GM12864 (cell line): ENCODE data around the gene MST1.
"Not testable (repeated sequence)": the region's sequence is repeated elsewhere in the genome, so short reads cannot be mapped to it uniquely, and the experiment has no call there.

Experiments used
- DNase-seq: peaks from one replicate; pipeline ENCODE4 v3.0.0-alpha.2; 2011; ENCODE audit warnings: low read depth
- H3K4me3 ChIP-seq: 2 replicates; pipeline ENCODE4 v1.5.1; 2011; ENCODE audit warnings: mild to moderate bottlenecking, low read depth, low read length, control low read depth
- CTCF ChIP-seq: IDR thresholded peaks from 2 replicates; pipeline ENCODE4 v1.5.1; 2011; ENCODE audit warnings: low read depth, mild to moderate bottlenecking, moderate library complexity, low read length, control low read depth, inconsistent platforms; ENCODE audit errors: missing control alignments

Gene MST1

DNA sequence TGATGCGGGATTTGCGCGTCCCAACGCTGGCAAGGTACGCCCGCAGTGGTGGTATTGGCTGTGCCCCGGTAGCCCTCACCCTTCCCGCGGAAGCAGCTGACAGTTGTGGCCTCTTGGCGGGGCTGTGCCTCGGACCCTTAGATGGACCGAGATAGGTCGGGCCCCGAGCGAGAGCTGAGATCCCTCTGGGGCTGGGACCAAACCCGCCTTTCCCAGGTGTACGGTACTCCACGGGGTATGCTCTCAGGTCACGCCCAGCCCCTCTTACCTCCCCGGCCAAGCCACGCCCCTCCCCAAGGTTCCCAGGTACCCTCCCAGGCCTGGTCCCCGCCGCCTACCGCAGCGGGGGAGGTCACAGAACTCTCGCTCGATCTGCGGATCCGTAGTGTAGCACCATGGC, 2.9 kb downstream of the MST1 start:
- not testable (repeated sequence) for H3K4me3 ChIP-seq, DNase-seq

- not testable (repeated sequence) for H3K4me3 ChIP-seq, DNase-seq
Measured at GRCh38 chr3:49685846-49686245, 3.4 kb downstream of the MST1 start.

DNA sequence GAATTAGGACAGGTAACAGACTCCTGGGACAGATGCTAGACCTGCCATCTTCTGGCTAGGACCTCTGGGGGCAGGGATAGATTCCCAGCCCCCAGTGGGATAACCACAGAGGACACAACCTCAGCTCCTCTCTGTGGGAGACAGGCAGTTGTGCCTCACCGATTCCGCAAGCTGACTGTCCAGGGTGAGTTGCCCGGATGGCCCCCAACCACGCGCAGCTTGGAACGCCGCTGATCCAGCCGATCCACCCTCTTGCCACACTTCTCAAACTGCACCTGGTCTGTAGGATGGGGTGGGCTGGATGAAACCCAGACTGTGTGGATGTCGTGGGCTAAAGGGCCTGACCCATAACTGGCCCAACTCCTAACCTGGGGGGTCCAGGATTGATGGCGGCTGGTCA, 4.2 kb downstream of the MST1 start:
- not testable (repeated sequence) for H3K4me3 ChIP-seq, DNase-seq

DNA sequence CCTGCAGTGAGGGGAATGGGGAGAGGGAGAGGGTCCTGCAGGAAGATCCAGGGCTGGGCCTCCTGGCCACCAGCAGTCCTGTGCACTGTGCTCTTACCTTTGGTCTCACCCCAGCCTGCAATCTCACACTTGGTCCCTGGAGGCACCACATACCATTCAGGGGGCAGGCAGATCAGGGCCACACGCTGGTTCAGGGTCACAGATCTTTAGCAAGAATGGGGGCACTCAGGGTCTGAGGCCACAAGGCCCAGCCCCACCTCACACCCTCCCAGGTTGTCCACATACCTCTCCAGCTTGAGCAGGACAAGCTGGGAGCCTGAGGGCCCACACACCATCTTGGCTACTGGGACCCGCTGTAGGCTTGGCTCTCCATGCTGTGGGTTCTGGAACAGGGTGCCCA, 4.8 kb downstream of the MST1 start:
- H3K4me3 ChIP-seq, DNase-seq: not testable (repeated sequence)

DNA sequence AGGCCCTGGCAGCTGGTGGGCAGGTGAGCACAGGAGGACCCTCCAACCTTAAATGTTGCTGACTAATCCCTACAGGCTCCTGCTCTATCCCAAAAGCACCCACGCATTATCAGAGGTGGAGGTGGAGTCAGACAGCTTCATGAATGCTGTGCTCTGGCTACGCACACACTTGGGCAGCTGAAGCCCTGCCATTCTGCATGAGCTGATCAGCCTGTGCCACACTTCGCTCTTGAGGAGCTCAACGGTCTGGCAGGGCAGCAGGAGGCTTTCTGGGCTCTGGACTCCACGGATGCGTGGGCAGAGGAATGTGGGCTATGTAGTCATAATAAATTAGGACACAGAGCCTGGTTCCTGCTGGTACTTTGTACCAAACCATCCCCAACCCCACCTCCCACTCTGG, 6.1 kb downstream of the MST1 start:
- DNase-seq: no peak
- TF ChIP-seq CTCF: no peak
- H3K4me3 ChIP-seq: no peak overlapping the region

DNA sequence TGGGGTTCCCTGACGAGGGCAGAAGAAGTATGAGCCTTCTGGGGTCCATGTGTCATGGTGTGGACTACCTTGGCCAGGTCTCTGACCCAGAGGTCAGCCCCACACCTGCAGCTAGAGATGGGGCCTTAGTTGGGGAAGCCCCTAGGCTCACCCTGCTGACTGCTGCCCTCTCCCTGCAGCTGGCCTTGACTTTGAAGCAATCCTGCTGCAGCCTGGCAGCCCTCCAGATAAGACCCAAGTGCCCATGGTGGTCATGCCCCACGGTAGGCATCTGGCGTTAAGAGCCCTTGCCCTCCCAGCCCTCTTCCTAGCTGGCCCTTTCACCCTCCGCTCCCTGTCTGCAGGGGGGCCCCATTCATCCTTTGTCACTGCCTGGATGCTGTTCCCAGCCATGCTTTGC, 7.7 kb downstream of the MST1 start:
- no peak for TF ChIP-seq CTCF

DNA sequence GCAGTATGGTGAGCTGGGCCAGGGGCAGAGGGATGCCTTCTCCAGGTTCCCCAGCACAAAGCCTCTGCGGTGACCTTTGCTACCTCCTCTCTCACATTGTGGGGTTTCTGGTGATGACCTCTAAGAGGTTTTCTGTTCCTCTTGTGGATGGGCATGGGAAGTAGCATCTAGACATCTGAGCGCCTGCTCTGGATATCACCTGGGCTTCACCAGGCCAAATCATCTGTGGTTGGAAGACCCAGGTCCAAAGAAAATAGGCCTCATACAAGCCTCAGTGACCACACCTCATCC, 8.1 kb downstream of the MST1 start:
- no peak for TF ChIP-seq CTCF
- no peak for DNase-seq
- H3K4me3 ChIP-seq: no peak overlapping the region

More for the DNA sequence above, 7.7 kb downstream of the MST1 start:
- DNase-seq: no peak
- H3K4me3 ChIP-seq: no peak overlapping the region

- no peak overlapping the region for H3K4me3 ChIP-seq
- no peak for TF ChIP-seq CTCF
- no peak for DNase-seq
Measured at GRCh38 chr3:49680493-49681231, 8.6 kb downstream of the MST1 start.

GRCh38 chr3:49675912-49676311, 13.4 kb downstream of the MST1 start:
- no peak for DNase-seq
- TF ChIP-seq CTCF: no peak
- no peak overlapping the region for H3K4me3 ChIP-seq
